Upper lobe of left lung (tissue), 6 donors: ENCODE measurements around the gene ZNF581. TPM values are rescaled to one million over a fixed set of nuclear protein-coding genes. Genes with fewer than 3 reads are reported as not detected.

Experiments
- ATAC-seq, 2 donors: fragments of 200-7000 bp; cut with Tn5 transposase; one replicate each; pipeline ENCODE4 v1.9.1; 2022; ENCODE audit warnings: mild to moderate bottlenecking in 2 of 2, moderate library complexity in 2 of 2; ENCODE audit not compliant: low FRiP score in 2 of 2
- DNase-seq, 2 donors: peaks; one replicate each; pipeline ENCODE4 v3.0.0-alpha.2; 2019 to 2020
- H3K27ac ChIP-seq, 4 donors: fragments of 200-600 bp; sonication (generic); one replicate each; pipeline ENCODE4 v1.5.1; 2016 to 2019
- H3K27me3 ChIP-seq, 4 donors: fragments of 200-600 bp; sonication (generic); one replicate each; pipeline ENCODE4 v1.5.1; 2017 to 2019
- H3K36me3 ChIP-seq, 4 donors: fragments of 200-600 bp; sonication (generic); one replicate each; pipeline ENCODE4 v1.5.1; 2016 to 2019
- H3K4me1 ChIP-seq, 4 donors: fragments of 200-600 bp; sonication (generic); one replicate each; pipeline ENCODE4 v1.5.1; 2018 to 2019
- H3K4me3 ChIP-seq, 4 donors: fragments of 200-600 bp; sonication (generic); one replicate each; pipeline ENCODE4 v1.5.1; 2017 to 2019; ENCODE audit warnings: mild to moderate bottlenecking in 2 of 4, moderate library complexity in 1 of 4
- H3K9me3 ChIP-seq, 4 donors: fragments of 200-600 bp; sonication (generic); one replicate each; pipeline ENCODE4 v1.5.1; 2018 to 2019
- EP300 ChIP-seq, 4 donors: sonication (generic); formaldehyde crosslinking; IDR thresholded peaks; one replicate each; pipeline ENCODE4 v1.5.1; 2017; ENCODE audit warnings: antibody characterized with exemption in 4 of 4, control low read depth in 2 of 4
- POLR2A ChIP-seq, 4 donors: fragments of 450-650 bp; IDR thresholded peaks; one replicate each; pipeline ENCODE4 v1.5.1; 2016 to 2017; ENCODE audit warnings: antibody characterized with exemption in 4 of 4, mild to moderate bottlenecking in 2 of 4
- POLR2AphosphoS5 ChIP-seq, 2 donors: sonication (generic); formaldehyde crosslinking; IDR thresholded peaks; one replicate each; pipeline ENCODE4 v1.5.1; 2017; ENCODE audit warnings: antibody characterized with exemption in 2 of 2
- whole genome bisulfite sequencing, 2 donors: methylation state at CpG; one replicate each; pipeline ENCODE4 v1.1.5; 2017 to 2018; 5-methylcytosine and 5-hydroxymethylcytosine counted together
- total RNA-seq, 6 donors: library from RNA; depleted of rRNA in 4 of 6; stranded (reverse); fragments of >200 nt in 4 of 6; gene quantifications; one replicate each; pipeline versions ENCODE4 v1.1.0 to v1.2.1, GENCODE V29; 2016 to 2021
- TF ChIP-seq, protein P1 (sequence below), 6 experiments: fragments of 450-650 bp in 4 of 6; fragments of 200-600 bp in 2 of 6; sonication (generic) in 2 of 6; IDR thresholded peaks; one replicate each; pipeline ENCODE4 v1.5.1; 2016 to 2019; ENCODE audit warnings: antibody characterized with exemption in 6 of 6
- donor health status: DM: no; HTN: no; CAD: no; lungs with moderate emphysema.
- donor health status: DM: no; HTN: yes; CAD: no; lungs with severe emphysema.

Gene ZNF581
- total RNA-seq, 6 donors from 2014 or later: 15.6 to 38.8 (median 21.9) TPM

DNA sequence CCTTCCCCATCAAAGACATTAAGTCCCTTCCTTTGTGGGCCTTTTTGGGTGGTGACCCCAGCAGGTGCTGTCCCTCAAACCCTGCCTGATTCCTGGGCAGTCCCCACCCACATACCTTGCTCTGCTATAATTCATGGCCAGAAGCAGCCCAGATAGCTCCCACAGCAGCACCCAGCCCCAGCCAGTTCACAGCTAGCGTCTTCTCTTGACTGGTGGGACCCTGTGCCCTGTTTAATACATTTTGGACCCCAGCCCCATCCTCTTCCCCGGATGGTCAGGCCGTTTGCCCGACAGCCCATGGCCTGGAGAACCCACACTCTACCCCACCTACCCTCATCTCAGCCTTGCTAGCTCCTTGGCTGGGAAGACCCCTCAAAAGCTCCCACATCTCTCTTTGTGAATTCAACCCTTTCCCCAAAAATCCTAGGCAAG, 6.7 kb downstream of the ZNF581 start:
- Histone ChIP-seq H3K27me3 (no peaks in the 10 kb centered on the region), H3K4me3 (no peak overlapping the region), H3K27ac (no peak overlapping the region), H3K9me3 (no peaks in the 10 kb centered on the region), H3K36me3 (peaks cover 1 to 18% (median 2%) of the 10 kb centered on the region in 4 donors), H3K4me1 (peaks cover 24 to 44% (median 29%) of the 10 kb centered on the region in 4 donors)
- ATAC-seq (no peak), DNase-seq (no peak)
- TF ChIP-seq, protein P1, sequence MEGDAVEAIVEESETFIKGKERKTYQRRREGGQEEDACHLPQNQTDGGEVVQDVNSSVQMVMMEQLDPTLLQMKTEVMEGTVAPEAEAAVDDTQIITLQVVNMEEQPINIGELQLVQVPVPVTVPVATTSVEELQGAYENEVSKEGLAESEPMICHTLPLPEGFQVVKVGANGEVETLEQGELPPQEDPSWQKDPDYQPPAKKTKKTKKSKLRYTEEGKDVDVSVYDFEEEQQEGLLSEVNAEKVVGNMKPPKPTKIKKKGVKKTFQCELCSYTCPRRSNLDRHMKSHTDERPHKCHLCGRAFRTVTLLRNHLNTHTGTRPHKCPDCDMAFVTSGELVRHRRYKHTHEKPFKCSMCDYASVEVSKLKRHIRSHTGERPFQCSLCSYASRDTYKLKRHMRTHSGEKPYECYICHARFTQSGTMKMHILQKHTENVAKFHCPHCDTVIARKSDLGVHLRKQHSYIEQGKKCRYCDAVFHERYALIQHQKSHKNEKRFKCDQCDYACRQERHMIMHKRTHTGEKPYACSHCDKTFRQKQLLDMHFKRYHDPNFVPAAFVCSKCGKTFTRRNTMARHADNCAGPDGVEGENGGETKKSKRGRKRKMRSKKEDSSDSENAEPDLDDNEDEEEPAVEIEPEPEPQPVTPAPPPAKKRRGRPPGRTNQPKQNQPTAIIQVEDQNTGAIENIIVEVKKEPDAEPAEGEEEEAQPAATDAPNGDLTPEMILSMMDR (IDR thresholded peaks at IDR 0.05): no peak
- TF ChIP-seq EP300 (IDR thresholded peaks at IDR 0.05) (no peak), POLR2A (IDR thresholded peaks at IDR 0.05) (no peak), POLR2AphosphoS5 (IDR thresholded peaks at IDR 0.05) (no peak)
- WGBS, 2 donors: 93 to 98% methylated on average over 4 of the region's 4 CpGs

DNA sequence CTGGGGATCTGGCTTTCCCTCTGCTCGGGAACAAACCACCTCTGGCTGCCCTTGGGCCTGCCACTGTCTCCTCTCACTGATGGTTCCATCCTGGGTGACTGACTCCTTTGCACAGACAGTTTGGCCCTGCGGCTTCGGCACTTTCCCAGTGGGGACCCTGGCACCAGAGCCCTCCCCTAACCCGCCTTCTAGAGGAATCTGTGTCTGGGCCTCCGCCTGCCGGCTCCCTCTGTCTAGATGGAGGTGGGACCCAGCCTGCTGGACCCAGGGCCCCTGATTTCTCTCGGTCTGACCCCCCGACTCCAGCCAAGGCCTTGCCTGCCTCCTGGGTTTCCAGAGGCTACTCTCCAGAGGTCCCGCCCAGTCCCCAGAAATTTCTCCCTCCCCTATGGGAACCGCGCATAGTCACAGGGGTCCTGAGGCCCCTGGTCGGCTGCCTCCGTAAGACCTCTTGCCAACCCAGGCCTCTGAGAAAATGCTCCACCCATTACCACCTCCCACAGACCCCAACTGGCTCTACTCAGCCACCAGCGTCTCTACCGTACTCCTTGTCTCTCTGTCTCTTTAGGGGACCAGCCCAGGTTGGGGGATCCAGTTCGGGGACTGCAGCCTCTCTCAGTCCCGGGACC, 7.3 kb downstream of the ZNF581 start:
- ATAC-seq: no peak
- no peak for DNase-seq
- Histone ChIP-seq H3K4me3 (no peak overlapping the region), H3K27ac (no peak overlapping the region), H3K4me1 (peaks cover 26 to 46% (median 31%) of the 10 kb centered on the region in 4 donors), H3K36me3 (peaks cover 0 to 12% (median 0%) of the 10 kb centered on the region in 4 donors), H3K9me3 (no peaks in the 10 kb centered on the region), H3K27me3 (no peaks in the 10 kb centered on the region)
- WGBS, 2 donors: 91 to 95% methylated on average over 11 to 17 of the region's 17 CpGs
- TF ChIP-seq, protein P1 (IDR thresholded peaks at IDR 0.05): no peak
- TF ChIP-seq EP300 (IDR thresholded peaks at IDR 0.05): no peak

DNA sequence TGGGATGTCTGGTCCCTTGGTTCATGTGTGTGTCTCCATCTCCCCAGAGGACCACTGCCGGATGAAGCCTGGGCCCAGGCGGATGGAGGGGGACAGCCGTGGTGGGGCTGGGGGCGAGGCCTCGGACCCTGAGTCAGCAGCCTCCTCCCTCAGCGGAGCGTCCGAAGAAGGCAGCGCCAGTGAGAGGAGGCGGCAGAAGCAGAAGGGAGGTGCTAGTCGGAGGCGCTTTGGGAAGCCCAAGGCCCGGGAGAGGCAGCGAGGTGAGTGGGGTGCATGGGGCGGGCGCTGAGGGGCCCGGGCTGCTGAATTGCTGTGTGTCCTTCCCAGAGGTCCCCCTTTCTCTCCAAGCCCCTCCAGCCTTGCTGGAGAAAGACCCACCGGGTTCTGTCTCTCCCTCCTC, 7.8 kb downstream of the ZNF581 start:
- 93 to 97% methylated on average over 16 to 18 of the region's 18 CpGs for WGBS, 2 donors
- H3K4me1 ChIP-seq: peaks cover 31 to 51% (median 36%) of the 10 kb centered on the region in 4 donors

DNA sequence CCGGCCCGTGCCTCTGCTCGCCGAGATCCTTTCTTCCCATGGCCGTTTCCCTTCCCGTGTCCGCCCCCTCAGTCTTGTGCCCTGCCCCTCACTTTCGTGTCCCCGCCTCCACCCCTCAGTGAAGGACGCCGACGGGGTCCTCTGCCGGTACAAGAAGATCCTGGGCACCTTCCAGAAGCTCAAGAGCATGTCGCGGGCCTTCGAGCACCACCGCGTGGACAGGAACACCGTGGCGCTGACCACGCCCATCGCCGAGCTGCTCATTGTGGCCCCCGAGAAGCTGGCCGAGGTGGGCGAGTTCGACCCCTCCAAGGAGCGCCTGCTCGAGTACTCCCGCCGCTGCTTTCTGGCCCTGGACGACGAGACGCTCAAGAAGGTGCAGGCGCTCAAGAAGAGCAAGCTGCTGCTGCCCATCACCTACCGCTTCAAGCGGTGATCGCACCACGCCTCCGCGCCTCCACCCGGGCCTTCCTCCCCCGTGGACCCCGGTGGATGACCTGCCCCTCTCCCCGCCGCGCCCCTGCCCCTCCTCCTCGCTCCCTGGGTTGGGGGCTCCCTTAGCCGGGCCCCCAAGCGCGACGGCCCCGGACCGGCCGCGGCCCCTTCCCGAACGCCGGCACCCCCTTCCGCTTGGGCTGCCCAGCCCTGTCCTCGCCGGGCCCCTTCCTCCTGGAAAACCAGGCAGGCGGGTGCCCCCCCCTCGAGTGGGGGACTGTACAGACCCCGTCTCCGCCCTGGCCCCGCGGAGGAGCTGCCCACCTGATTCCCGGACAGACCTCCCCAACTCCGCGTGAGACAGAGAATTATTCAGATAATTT, 9.1 kb downstream of the ZNF581 start:
- DNase-seq (peak in 1 of 2 donors; percentile 90), ATAC-seq (no peak)
- H3K27me3 ChIP-seq: no peaks in the 10 kb centered on the region
- 84 to 86% methylated on average over 63 of the region's 71 CpGs for WGBS, 2 donors
- H3K4me1 ChIP-seq: peaks cover 38 to 57% (median 40%) of the 10 kb centered on the region in 4 donors
- TF ChIP-seq, protein P1 (IDR thresholded peaks at IDR 0.05): no peak
- TF ChIP-seq EP300 (IDR thresholded peaks at IDR 0.05): no peak
- no peaks in the 10 kb centered on the region for H3K9me3 ChIP-seq
- peak overlapping the region in 2 of 4 donors; percentile 99 to 100 for H3K27ac ChIP-seq
- peaks cover 0 to 11% (median 0%) of the 10 kb centered on the region in 4 donors for H3K36me3 ChIP-seq
- no peak overlapping the region for H3K4me3 ChIP-seq

More for the DNA sequence above, 7.8 kb downstream of the ZNF581 start:
- no peak overlapping the region for H3K4me3 ChIP-seq
- H3K9me3 ChIP-seq: no peaks in the 10 kb centered on the region
- DNase-seq (no peak), ATAC-seq (no peak)
- no peak overlapping the region for H3K27ac ChIP-seq
- TF ChIP-seq EP300 (IDR thresholded peaks at IDR 0.05): no peak
- TF ChIP-seq POLR2AphosphoS5 (IDR thresholded peaks at IDR 0.05): no peak
- TF ChIP-seq, protein P1 (IDR thresholded peaks at IDR 0.05): no peak
- TF ChIP-seq POLR2A (IDR thresholded peaks at IDR 0.05): no peak
- H3K27me3 ChIP-seq: no peaks in the 10 kb centered on the region
- peaks cover 0 to 11% (median 0%) of the 10 kb centered on the region in 4 donors for H3K36me3 ChIP-seq
